ENCODE measurements around the gene WSB1.

The WSB1 gene

GRCh38 chr17:27338536-27338985, 44.6 kb downstream of the WSB1 start:
- Mint-ChIP-seq H3K27ac (no peak overlapping the region), H3K4me3 (no peak overlapping the region), H3K9me3 (no peaks in the 10 kb centered on the region), H3K27me3 (ENCODE audit: low read depth) (no peaks in the 10 kb centered on the region), H3K36me3 (ENCODE audit: low read depth) (no peaks in the 10 kb centered on the region), H3K4me1 (peaks cover 36% of the 10 kb centered on the region)
- no peak for TF ChIP-seq CTCF (IDR thresholded peaks at IDR 0.05; ENCODE audit: unreplicated experiment in 3 of 3)

DNA sequence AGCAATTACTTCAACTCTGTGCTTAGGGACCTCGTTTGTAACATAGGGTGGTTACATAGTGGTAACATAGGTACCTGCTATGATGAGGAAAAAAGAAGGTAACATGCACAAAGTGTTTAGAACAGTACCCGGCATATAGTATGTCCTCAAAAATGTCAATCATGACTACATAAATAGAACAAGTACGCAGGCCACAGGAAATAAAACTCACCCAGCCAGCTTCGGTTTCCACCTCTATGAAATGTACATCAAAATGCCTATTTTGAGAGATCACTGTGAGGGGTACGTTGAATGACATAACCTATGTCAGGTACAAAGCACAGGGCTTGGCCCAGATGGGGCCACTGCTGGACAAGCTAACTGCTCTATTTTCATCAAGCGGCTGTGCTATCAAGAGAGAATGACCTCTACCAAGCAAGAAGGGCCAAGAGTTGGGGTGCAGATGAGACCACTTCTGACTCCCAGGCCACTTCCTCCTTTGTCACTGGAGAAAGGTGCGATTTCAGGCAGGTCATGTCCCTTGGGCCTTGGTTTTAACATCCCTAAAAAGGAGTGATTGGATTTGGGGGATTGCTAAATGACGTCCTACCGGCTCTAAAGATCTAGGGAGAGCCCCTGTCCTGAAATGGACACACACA, 45.4 kb downstream of the WSB1 start:
- H3K4me1 Mint-ChIP-seq = peaks cover 36% of the 10 kb centered on the region

GRCh38 chr17:27339836-27340550, 46.1 kb downstream of the WSB1 start:
- Mint-ChIP-seq H3K4me1 (peaks cover 42% of the 10 kb centered on the region), H3K27ac (no peak overlapping the region), H3K9me3 (no peaks in the 10 kb centered on the region), H3K27me3 (ENCODE audit: low read depth) (no peaks in the 10 kb centered on the region), H3K4me3 (no peak overlapping the region), H3K36me3 (ENCODE audit: low read depth) (no peaks in the 10 kb centered on the region)
- no peak for TF ChIP-seq CTCF (IDR thresholded peaks at IDR 0.05; ENCODE audit: unreplicated experiment in 3 of 3)

More for the DNA sequence above, 45.4 kb downstream of the WSB1 start:
- Mint-ChIP-seq H3K9me3 (no peaks in the 10 kb centered on the region), H3K4me3 (no peak overlapping the region), H3K36me3 (ENCODE audit: low read depth) (no peaks in the 10 kb centered on the region), H3K27ac (no peak overlapping the region), H3K27me3 (ENCODE audit: low read depth) (no peaks in the 10 kb centered on the region)
- no peak for TF ChIP-seq CTCF (IDR thresholded peaks at IDR 0.05; ENCODE audit: unreplicated experiment in 3 of 3)

- Mint-ChIP-seq H3K9me3 (no peaks in the 10 kb centered on the region), H3K27ac (peak overlapping the region; percentile 75 to 91 (median 75)), H3K4me3 (no peak overlapping the region), H3K36me3 (ENCODE audit: low read depth) (no peaks in the 10 kb centered on the region), H3K27me3 (ENCODE audit: low read depth) (no peaks in the 10 kb centered on the region), H3K4me1 (peaks cover 48% of the 10 kb centered on the region)
- TF ChIP-seq CTCF (IDR thresholded peaks at IDR 0.05; ENCODE audit: unreplicated experiment in 3 of 3) = no peak
These were observed 46.7 kb downstream of the WSB1 start for GRCh38 chr17:27340575-27340974.

- Mint-ChIP-seq H3K27me3 (ENCODE audit: low read depth) (no peaks in the 10 kb centered on the region), H3K9me3 (no peaks in the 10 kb centered on the region), H3K4me3 (no peak overlapping the region), H3K36me3 (ENCODE audit: low read depth) (no peaks in the 10 kb centered on the region), H3K4me1 (peaks cover 50% of the 10 kb centered on the region), H3K27ac (peak overlapping the region; percentile 75 to 91 (median 75))
- no peak for TF ChIP-seq CTCF (IDR thresholded peaks at IDR 0.05; ENCODE audit: unreplicated experiment in 3 of 3)
These were observed 47.1 kb downstream of the WSB1 start for GRCh38 chr17:27341041-27341471.

Measured in nephron (organoid).